ENCODE data around the gene ZDHHC11. TPM values are rescaled to one million over a fixed set of nuclear protein-coding genes. Genes with fewer than 3 reads are reported as not detected.
A peak's percentile ranks its signal among the peaks of the same experiment; 100 is the strongest.

Gene ZDHHC11
- total RNA-seq: 10 to 100 TPM; 13.3 to 18.3 TPM
- polyA plus RNA-seq (2013, experiment 1 of 2): 6.6 TPM
- polyA plus RNA-seq (2013, experiment 2 of 2): 6.4 TPM
- total RNA-seq: 0.53 to 36.6 (median 3.6) reads per million in 172 experiments

- CTCF ChIA-PET: no interaction called here
- intact Hi-C loops (cut with DNase I, micrococcal nuclease): no loop called here
- POLR2A ChIA-PET: no interaction called here
- H3K27me3 Mint-ChIP-seq: peaks cover 8% of the 10 kb centered on the region
- no peak within 1 kb of the TSS for H3K4me3 ChIP-seq (ENCODE audit: low read length)
- peaks cover 10% of the 10 kb centered on the region for H3K4me1 Mint-ChIP-seq (ENCODE audit: low read depth)
- no peaks in the 10 kb centered on the region for H3K36me3 ChIP-seq (ENCODE audit: insufficient read depth, low read length)
- ATAC-seq (ENCODE audit: poor library complexity) (no peak), DNase-seq (peak in 1 of 14 experiments; percentile 27)
- H3K36me3 Mint-ChIP-seq (ENCODE audit: low read depth): no peaks in the 10 kb centered on the region
- TF ChIP-seq CTCF (IDR thresholded peaks at IDR 0.05): no peak
- peaks cover 7 to 9% of the 10 kb centered on the region in 2 experiments for H3K27me3 ChIP-seq (ENCODE audit: control insufficient read depth in 1 of 2, insufficient read depth in 2 of 2, low read length in 2 of 2)
- H3K27ac ChIP-seq (ENCODE audit: low read depth in 1 of 2, low read length in 2 of 2): no peak within 1 kb of the TSS
- H3K9me3 Mint-ChIP-seq: no peaks in the 10 kb centered on the region
- H3K9me3 ChIP-seq (ENCODE audit: control insufficient read depth in 1 of 2, insufficient read depth in 1 of 2, low read length in 2 of 2): peaks cover 0 to 6% of the 10 kb centered on the region in 2 experiments
- H3K4me3 Mint-ChIP-seq: no peak within 1 kb of the TSS
- H3K4me1 ChIP-seq (ENCODE audit: insufficient read depth, low read length): peaks cover 5% of the 10 kb centered on the region
- no peak within 1 kb of the TSS for H3K27ac Mint-ChIP-seq
Measured at GRCh38 chr5:850511-851006, at the start of gene ZDHHC11. ZDHHC11 (minus strand) TSS chr5:850986; CDS start chr5:850602, 384 bp downstream.

- Mint-ChIP-seq H3K4me1 (ENCODE audit: low read depth) (peaks cover 16% of the 10 kb centered on the region), H3K36me3 (ENCODE audit: low read depth) (peaks cover 22% of the 10 kb centered on the region), H3K9me3 (no peaks in the 10 kb centered on the region), H3K4me3 (peak overlapping the region; percentile 76), H3K27me3 (no peaks in the 10 kb centered on the region), H3K27ac (peak overlapping the region; percentile 40)
- Histone ChIP-seq H3K27me3 (ENCODE audit: control insufficient read depth in 1 of 2, insufficient read depth in 2 of 2, low read length in 2 of 2) (no peaks in the 10 kb centered on the region), H3K4me1 (ENCODE audit: insufficient read depth, low read length) (peaks cover 30% of the 10 kb centered on the region), H3K27ac (ENCODE audit: low read depth in 1 of 2, low read length in 2 of 2) (no peak overlapping the region), H3K9me3 (ENCODE audit: control insufficient read depth in 1 of 2, insufficient read depth in 1 of 2, low read length in 2 of 2) (no peaks in the 10 kb centered on the region), H3K4me3 (ENCODE audit: low read length) (no peak overlapping the region), H3K36me3 (ENCODE audit: insufficient read depth, low read length) (peaks cover 26% of the 10 kb centered on the region)
- no peak for TF ChIP-seq CTCF (IDR thresholded peaks at IDR 0.05)
- POLR2A ChIA-PET: no interaction called here
- intact Hi-C loops (cut with DNase I, micrococcal nuclease): loop anchor here in 1 of 2 experiments (2.0 to 10.0 kb wide), 6 partner anchors 111 to 909 kb away; partner anchors contain the start of genes CEP72, EXOC3, NDUFS6 and ZDHHC11B
- CTCF ChIA-PET: no interaction called here
- no peak for ATAC-seq (ENCODE audit: poor library complexity)
- no peak for DNase-seq
Measured at GRCh38 chr5:893711-894110, 42.9 kb upstream of the ZDHHC11 start.

- Histone ChIP-seq H3K9me3 (ENCODE audit: control insufficient read depth in 1 of 2, insufficient read depth in 1 of 2, low read length in 2 of 2) (no peaks in the 10 kb centered on the region), H3K4me3 (ENCODE audit: low read length) (peak overlapping the region; percentile 52), H3K27me3 (ENCODE audit: control insufficient read depth in 1 of 2, insufficient read depth in 2 of 2, low read length in 2 of 2) (no peaks in the 10 kb centered on the region), H3K4me1 (ENCODE audit: insufficient read depth, low read length) (peaks cover 30% of the 10 kb centered on the region), H3K27ac (ENCODE audit: low read depth in 1 of 2, low read length in 2 of 2) (no peak overlapping the region), H3K36me3 (ENCODE audit: insufficient read depth, low read length) (peaks cover 32% of the 10 kb centered on the region)
- TF ChIP-seq CTCF (IDR thresholded peaks at IDR 0.05): no peak
- Mint-ChIP-seq H3K27ac (no peak overlapping the region), H3K4me1 (ENCODE audit: low read depth) (peaks cover 22% of the 10 kb centered on the region), H3K36me3 (ENCODE audit: low read depth) (peaks cover 28% of the 10 kb centered on the region), H3K4me3 (peak overlapping the region; percentile 76), H3K27me3 (no peaks in the 10 kb centered on the region), H3K9me3 (no peaks in the 10 kb centered on the region)
- intact Hi-C loops (cut with DNase I, micrococcal nuclease): loop anchor here in 1 of 2 experiments (2.0 to 10.0 kb wide), 6 partner anchors 111 to 909 kb away; partner anchors contain the start of genes CEP72, EXOC3, NDUFS6 and ZDHHC11B
- ChIA-PET POLR2A (interaction anchor here (0.6 to 1.3 kb wide), 8 partner anchors 10 to 494 kb away, joined by 3 to 5 read pairs (median 3); partner anchors contain the start of gene TPPP), CTCF (interaction anchor here (1.2 kb wide), 1 partner anchor 10 kb away, joined by 6 read pairs; no protein-coding TSS in a partner anchor)
- DNase-seq (no peak), ATAC-seq (ENCODE audit: poor library complexity) (no peak)
Measured at GRCh38 chr5:893137-893506, 42.3 kb upstream of the ZDHHC11 start.

Measured in CD4-positive, alpha-beta T cell (primary cell).